ENCODE measurements around the gene CFAP20DC. TPM values are rescaled to one million over a fixed set of nuclear protein-coding genes. Genes with fewer than 3 reads are reported as not detected.
"Not testable (repeated sequence)": the region's sequence is repeated elsewhere in the genome, so short reads cannot be mapped to it uniquely, and the experiment has no call there.

The CFAP20DC gene
- polyA plus RNA-seq, 1 donor from 2014 or later = 0.53 TPM

GRCh38 chr3:58848826-58849225 lies 201.0 kb downstream of the CFAP20DC start:
- Mint-ChIP-seq H3K4me3 (peak overlapping the region in 2 of 4 donors; percentile 52 to 54), H3K27ac (no peak overlapping the region), H3K27me3 (peaks cover 2% of the 10 kb centered on the region), H3K36me3 (no peaks in the 10 kb centered on the region), H3K9me3 (peaks cover 0 to 7% (median 0%) of the 10 kb centered on the region in 3 donors), H3K4me1 (no peaks in the 10 kb centered on the region)

GRCh38 chr3:58842050-58842747 lies 207.6 kb downstream of the CFAP20DC start:
- not testable (repeated sequence) for H3K27me3 Mint-ChIP-seq, H3K9me3 Mint-ChIP-seq, H3K27ac Mint-ChIP-seq, H3K4me3 Mint-ChIP-seq, H3K36me3 Mint-ChIP-seq, H3K4me1 Mint-ChIP-seq

GRCh38 chr3:58840949-58841348 lies 208.9 kb downstream of the CFAP20DC start:
- Mint-ChIP-seq H3K4me3 (no peak overlapping the region), H3K27me3 (no peaks in the 10 kb centered on the region), H3K36me3 (no peaks in the 10 kb centered on the region), H3K9me3 (no peaks in the 10 kb centered on the region), H3K4me1 (no peaks in the 10 kb centered on the region), H3K27ac (no peak overlapping the region)

- no peaks in the 10 kb centered on the region for H3K4me1 Mint-ChIP-seq
- no peak overlapping the region for H3K27ac Mint-ChIP-seq
- H3K36me3 Mint-ChIP-seq = no peaks in the 10 kb centered on the region
These were observed 209.9 kb downstream of the CFAP20DC start for GRCh38 chr3:58839964-58840363.

GRCh38 chr3:58839187-58839586 lies 210.6 kb downstream of the CFAP20DC start:
- Mint-ChIP-seq H3K27ac (no peak overlapping the region), H3K4me1 (no peaks in the 10 kb centered on the region), H3K27me3 (no peaks in the 10 kb centered on the region)

More at GRCh38 chr3:58839964-58840363, 209.9 kb downstream of the CFAP20DC start:
- Mint-ChIP-seq H3K4me3 (no peak overlapping the region), H3K27me3 (no peaks in the 10 kb centered on the region), H3K9me3 (no peaks in the 10 kb centered on the region)

GRCh38 chr3:58837856-58838255 lies 212.0 kb downstream of the CFAP20DC start:
- H3K27ac Mint-ChIP-seq = no peak overlapping the region
- no peaks in the 10 kb centered on the region for H3K36me3 Mint-ChIP-seq
- no peak overlapping the region for H3K4me3 Mint-ChIP-seq
- no peaks in the 10 kb centered on the region for H3K9me3 Mint-ChIP-seq
- H3K4me1 Mint-ChIP-seq = no peaks in the 10 kb centered on the region
- H3K27me3 Mint-ChIP-seq = no peaks in the 10 kb centered on the region

More at GRCh38 chr3:58839187-58839586, 210.6 kb downstream of the CFAP20DC start:
- Mint-ChIP-seq H3K4me3 (no peak overlapping the region), H3K36me3 (no peaks in the 10 kb centered on the region), H3K9me3 (no peaks in the 10 kb centered on the region)

- no peak overlapping the region for H3K4me3 Mint-ChIP-seq
- H3K4me1 Mint-ChIP-seq = no peaks in the 10 kb centered on the region
- no peak overlapping the region for H3K27ac Mint-ChIP-seq
- no peaks in the 10 kb centered on the region for H3K9me3 Mint-ChIP-seq
- no peaks in the 10 kb centered on the region for H3K36me3 Mint-ChIP-seq
- no peaks in the 10 kb centered on the region for H3K27me3 Mint-ChIP-seq
These were observed 212.5 kb downstream of the CFAP20DC start for GRCh38 chr3:58837141-58837843.

- Mint-ChIP-seq H3K9me3 (no peaks in the 10 kb centered on the region), H3K4me3 (no peak overlapping the region), H3K36me3 (no peaks in the 10 kb centered on the region), H3K4me1 (no peaks in the 10 kb centered on the region), H3K27ac (no peak overlapping the region), H3K27me3 (no peaks in the 10 kb centered on the region)
These were observed 214.7 kb downstream of the CFAP20DC start for GRCh38 chr3:58835086-58835485.

- no peaks in the 10 kb centered on the region for H3K9me3 Mint-ChIP-seq
- no peak overlapping the region for H3K27ac Mint-ChIP-seq
- no peaks in the 10 kb centered on the region for H3K4me1 Mint-ChIP-seq
- H3K36me3 Mint-ChIP-seq = no peaks in the 10 kb centered on the region
- no peak overlapping the region for H3K4me3 Mint-ChIP-seq
- H3K27me3 Mint-ChIP-seq = no peaks in the 10 kb centered on the region
These were observed 216.3 kb downstream of the CFAP20DC start for GRCh38 chr3:58833491-58833890.

- no peaks in the 10 kb centered on the region for H3K4me1 Mint-ChIP-seq
- H3K27ac Mint-ChIP-seq = no peak overlapping the region
- no peaks in the 10 kb centered on the region for H3K36me3 Mint-ChIP-seq
- H3K4me3 Mint-ChIP-seq = no peak overlapping the region
- no peaks in the 10 kb centered on the region for H3K9me3 Mint-ChIP-seq
- no peaks in the 10 kb centered on the region for H3K27me3 Mint-ChIP-seq
These were observed 220.4 kb downstream of the CFAP20DC start for GRCh38 chr3:58829321-58830000.

- Mint-ChIP-seq H3K4me1 (peaks cover 0 to 2% (median 0%) of the 10 kb centered on the region in 3 donors), H3K27ac (no peak overlapping the region), H3K9me3 (peaks cover 0 to 1% (median 0%) of the 10 kb centered on the region in 3 donors), H3K4me3 (no peak overlapping the region), H3K36me3 (no peaks in the 10 kb centered on the region), H3K27me3 (no peaks in the 10 kb centered on the region)
These were observed 225.0 kb downstream of the CFAP20DC start for GRCh38 chr3:58824777-58825176.

- Mint-ChIP-seq H3K4me3 (no peak overlapping the region), H3K27ac (no peak overlapping the region), H3K9me3 (peaks cover 0 to 1% (median 0%) of the 10 kb centered on the region in 3 donors), H3K4me1 (peaks cover 0 to 2% (median 0%) of the 10 kb centered on the region in 3 donors), H3K36me3 (no peaks in the 10 kb centered on the region), H3K27me3 (no peaks in the 10 kb centered on the region)
These were observed 225.5 kb downstream of the CFAP20DC start for GRCh38 chr3:58824285-58824684.

- not testable (repeated sequence) for H3K4me1 Mint-ChIP-seq, H3K9me3 Mint-ChIP-seq, H3K4me3 Mint-ChIP-seq, H3K27ac Mint-ChIP-seq, H3K36me3 Mint-ChIP-seq, H3K27me3 Mint-ChIP-seq
These were observed 243.1 kb downstream of the CFAP20DC start for GRCh38 chr3:58806551-58807244.

- no peaks in the 10 kb centered on the region for H3K27me3 Mint-ChIP-seq
- H3K4me1 Mint-ChIP-seq = no peaks in the 10 kb centered on the region
- H3K4me3 Mint-ChIP-seq = no peak overlapping the region
- H3K9me3 Mint-ChIP-seq = peaks cover 0 to 2% (median 0%) of the 10 kb centered on the region in 3 donors
- H3K36me3 Mint-ChIP-seq = no peaks in the 10 kb centered on the region
- no peak overlapping the region for H3K27ac Mint-ChIP-seq
These were observed 244.9 kb downstream of the CFAP20DC start for GRCh38 chr3:58804914-58805313.

- H3K4me1 Mint-ChIP-seq = no peaks in the 10 kb centered on the region
These were observed 248.3 kb downstream of the CFAP20DC start for GRCh38 chr3:58801541-58801940.

More at GRCh38 chr3:58801541-58801940, 248.3 kb downstream of the CFAP20DC start:
- H3K36me3 Mint-ChIP-seq = no peaks in the 10 kb centered on the region
- no peaks in the 10 kb centered on the region for H3K9me3 Mint-ChIP-seq
- H3K4me3 Mint-ChIP-seq = no peak overlapping the region
- no peaks in the 10 kb centered on the region for H3K27me3 Mint-ChIP-seq
- H3K27ac Mint-ChIP-seq = no peak overlapping the region

Data from IgD-negative memory B cell (primary cell).